NT2/D1 (cell line): Measurements from ENCODE around the gene OTOG.

ENCODE experiments used
- DNase-seq: peaks from one replicate; pipeline ENCODE4 v3.0.0-alpha.2; 2011; ENCODE audit warnings: low read depth, low spot score
- H3K27me3 ChIP-seq: 2 replicates; pipeline ENCODE4 v1.6.0; 2011; ENCODE audit warnings: mild to moderate bottlenecking; ENCODE audit not compliant: insufficient read length, insufficient read depth
- H3K36me3 ChIP-seq: 2 replicates; pipeline ENCODE4 v1.6.1; 2011; ENCODE audit warnings: mild to moderate bottlenecking, low read length, mixed read lengths; ENCODE audit not compliant: insufficient read depth, insufficient read length
- H3K4me1 ChIP-seq: 2 replicates; pipeline ENCODE4 v1.5.1; 2011; ENCODE audit not compliant: insufficient read depth, insufficient read length
- H3K4me3 ChIP-seq: 2 replicates; pipeline ENCODE4 v1.5.1; 2011; ENCODE audit warnings: low read depth; ENCODE audit not compliant: insufficient read length
- H3K9ac ChIP-seq: 2 replicates; pipeline ENCODE4 v1.6.0; 2011; ENCODE audit warnings: low read depth; ENCODE audit not compliant: insufficient read length
- H3K9me3 ChIP-seq: 2 replicates; pipeline ENCODE4 v1.5.1; 2011; ENCODE audit warnings: mild to moderate bottlenecking, low read length; ENCODE audit not compliant: insufficient read depth
- SUZ12 ChIP-seq: IDR thresholded peaks from 2 replicates; pipeline ENCODE4 v1.6.1; 2011; ENCODE audit not compliant: insufficient read length, insufficient read depth; ENCODE audit errors: extremely low read depth
- YY1 ChIP-seq: IDR thresholded peaks from 2 replicates; pipeline ENCODE4 v1.6.1; 2011; ENCODE audit not compliant: insufficient read length, insufficient read depth
- ZNF274 ChIP-seq: IDR thresholded peaks from 2 replicates; pipeline ENCODE4 v1.6.1; 2011; ENCODE audit warnings: mild to moderate bottlenecking, low read depth, low read length

OTOG gene

DNA sequence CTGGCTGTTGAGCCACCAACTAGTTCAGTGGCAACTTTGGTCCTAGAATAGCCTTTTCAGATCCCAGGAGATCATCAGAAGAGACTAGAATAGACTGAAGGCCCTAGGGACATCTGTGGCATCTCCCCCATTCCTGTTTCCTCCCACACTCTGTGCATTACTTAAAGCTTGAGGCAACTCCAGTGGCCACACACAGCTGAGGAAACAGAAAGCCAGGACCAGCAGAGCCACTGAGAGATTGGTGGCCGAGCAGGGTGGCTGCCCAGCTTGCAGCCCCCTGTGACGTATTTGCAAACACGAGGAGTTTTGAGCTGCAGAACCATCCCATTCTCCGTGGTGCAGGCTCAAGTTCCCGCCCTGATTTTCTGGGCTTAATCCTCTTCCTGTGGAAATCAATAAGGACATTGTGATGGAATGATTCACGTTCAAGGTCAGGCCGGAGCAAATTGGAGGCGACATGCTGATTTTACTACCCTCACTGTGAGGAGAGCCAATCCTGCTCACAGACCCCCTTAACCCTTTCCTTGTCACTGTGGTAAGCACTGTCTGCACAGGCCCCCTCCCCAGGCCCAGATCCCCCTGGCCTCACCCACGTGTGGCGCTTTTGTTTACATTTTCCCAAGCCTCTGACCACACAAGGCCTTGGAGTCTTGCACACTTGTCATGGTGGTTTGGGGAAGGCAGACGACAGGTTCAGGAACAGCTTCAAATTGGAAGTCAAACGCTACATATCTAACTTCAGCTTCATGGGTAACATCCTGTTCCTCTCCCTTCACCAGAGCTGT is 103.3 kb downstream of the OTOG start:
- TF ChIP-seq YY1: no peak
- no peak for TF ChIP-seq SUZ12
- no peak for TF ChIP-seq ZNF274
- DNase-seq: peak; percentile 3
- Histone ChIP-seq H3K4me3 (no peak overlapping the region), H3K4me1 (peaks cover 14% of the 10 kb centered on the region), H3K36me3 (no peaks in the 10 kb centered on the region), H3K27me3 (peaks cover 61% of the 10 kb centered on the region), H3K9me3 (peaks cover 3% of the 10 kb centered on the region), H3K9ac (no peak overlapping the region)

DNA sequence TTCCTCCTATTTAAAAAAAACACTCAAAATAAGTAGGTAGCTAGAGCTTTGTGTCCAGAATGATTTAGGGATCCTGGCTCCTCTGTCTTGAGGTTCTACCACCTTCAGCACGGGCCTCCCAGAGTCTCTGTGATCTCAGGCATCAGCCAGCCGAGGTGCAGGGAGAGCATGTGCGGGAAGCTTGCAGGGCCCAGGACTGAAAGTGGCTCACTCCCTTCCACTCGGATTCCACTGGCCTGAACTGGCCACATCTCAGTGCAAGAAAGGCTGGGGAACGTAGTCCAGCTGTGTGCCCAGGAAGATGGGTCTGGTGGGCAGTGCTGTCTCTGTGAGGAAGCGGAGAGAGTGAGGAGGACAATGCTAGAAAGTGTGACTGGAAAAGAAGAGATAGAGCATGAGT is 104.0 kb downstream of the OTOG start:
- Histone ChIP-seq H3K9me3 (peaks cover 10% of the 10 kb centered on the region), H3K4me3 (no peak overlapping the region), H3K36me3 (no peaks in the 10 kb centered on the region), H3K27me3 (peaks cover 61% of the 10 kb centered on the region), H3K9ac (no peak overlapping the region), H3K4me1 (peaks cover 9% of the 10 kb centered on the region)
- no peak for TF ChIP-seq ZNF274
- no peak for TF ChIP-seq YY1
- TF ChIP-seq SUZ12: no peak
- no peak for DNase-seq

DNA sequence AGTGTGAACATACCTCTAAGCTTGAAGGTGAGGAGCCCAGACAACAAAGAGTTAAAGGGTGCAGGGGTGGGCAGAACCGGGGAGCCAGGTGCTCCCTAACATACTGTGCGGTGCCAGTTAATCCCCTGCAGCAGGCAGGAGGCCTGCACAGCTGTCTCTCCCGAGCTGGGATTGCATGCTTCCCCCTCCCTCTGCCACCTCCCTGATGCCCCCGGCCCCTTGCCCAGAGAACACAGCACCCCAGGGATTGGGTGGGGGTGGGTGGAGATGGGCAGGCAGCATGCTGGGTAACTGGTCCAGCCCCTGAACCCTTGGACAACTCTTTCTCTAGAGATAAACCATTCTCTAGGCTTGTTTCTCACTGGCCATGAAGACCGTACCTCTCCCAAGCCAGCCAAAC is 104.6 kb downstream of the OTOG start:
- peaks cover 9% of the 10 kb centered on the region for H3K4me1 ChIP-seq
- H3K27me3 ChIP-seq: peaks cover 61% of the 10 kb centered on the region
- H3K9me3 ChIP-seq: peaks cover 12% of the 10 kb centered on the region
- DNase-seq: no peak
- H3K36me3 ChIP-seq: no peaks in the 10 kb centered on the region
- no peak overlapping the region for H3K4me3 ChIP-seq
- TF ChIP-seq SUZ12 (no peak), YY1 (no peak), ZNF274 (no peak)
- H3K9ac ChIP-seq: no peak overlapping the region

DNA sequence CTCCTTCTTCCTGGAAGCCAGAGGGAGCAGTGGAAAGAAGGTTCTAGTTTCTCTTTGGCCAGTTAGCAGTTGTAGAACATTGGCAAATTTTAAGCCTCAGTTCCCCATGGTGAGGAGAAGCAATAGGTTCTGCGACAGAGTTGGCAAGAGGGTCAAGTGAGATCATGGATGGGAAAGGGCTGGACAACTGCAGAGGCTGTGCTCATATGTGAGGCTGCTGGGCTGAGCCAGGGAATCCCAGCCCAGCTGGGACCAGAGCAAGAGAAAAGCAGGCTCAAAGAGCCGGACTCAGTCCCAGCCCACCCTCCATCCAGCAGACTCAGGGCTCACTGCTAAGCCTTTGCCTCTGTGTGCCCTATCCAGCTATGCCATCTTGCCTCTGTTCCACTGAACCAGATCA is 105.5 kb downstream of the OTOG start:
- Histone ChIP-seq H3K9ac (no peak overlapping the region), H3K4me1 (peaks cover 4% of the 10 kb centered on the region)

DNA sequence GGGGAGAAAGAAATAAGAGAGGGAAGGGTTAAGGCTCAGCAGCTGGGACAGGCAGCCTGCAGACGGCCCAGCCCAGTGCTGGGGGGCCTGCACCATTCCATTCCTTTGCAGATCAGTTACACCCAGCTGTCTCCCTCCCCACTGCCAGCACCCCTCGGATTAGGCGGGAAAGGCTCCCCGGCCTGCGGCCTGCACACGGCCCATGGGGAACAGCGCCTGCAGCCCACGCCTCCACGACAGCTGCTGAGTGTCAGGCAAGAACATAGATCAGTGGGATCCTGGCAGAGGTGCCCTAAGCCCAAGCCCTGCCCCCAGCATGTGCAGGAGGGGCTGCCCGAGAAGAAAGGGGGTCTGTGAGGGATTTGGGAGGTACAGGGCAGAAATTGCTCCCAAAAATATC is 106.6 kb downstream of the OTOG start:
- no peaks in the 10 kb centered on the region for H3K36me3 ChIP-seq
- no peak overlapping the region for H3K9ac ChIP-seq
- no peak for DNase-seq
- H3K4me3 ChIP-seq: no peak overlapping the region
- peaks cover 12% of the 10 kb centered on the region for H3K9me3 ChIP-seq
- peaks cover 4% of the 10 kb centered on the region for H3K4me1 ChIP-seq
- no peak for TF ChIP-seq ZNF274
- H3K27me3 ChIP-seq: peaks cover 44% of the 10 kb centered on the region

More for the DNA sequence above, 105.5 kb downstream of the OTOG start:
- TF ChIP-seq YY1: no peak
- no peak for TF ChIP-seq SUZ12
- TF ChIP-seq ZNF274: no peak
- DNase-seq: no peak
- Histone ChIP-seq H3K27me3 (peaks cover 54% of the 10 kb centered on the region), H3K4me3 (no peak overlapping the region), H3K36me3 (no peaks in the 10 kb centered on the region), H3K9me3 (peaks cover 12% of the 10 kb centered on the region)

DNA sequence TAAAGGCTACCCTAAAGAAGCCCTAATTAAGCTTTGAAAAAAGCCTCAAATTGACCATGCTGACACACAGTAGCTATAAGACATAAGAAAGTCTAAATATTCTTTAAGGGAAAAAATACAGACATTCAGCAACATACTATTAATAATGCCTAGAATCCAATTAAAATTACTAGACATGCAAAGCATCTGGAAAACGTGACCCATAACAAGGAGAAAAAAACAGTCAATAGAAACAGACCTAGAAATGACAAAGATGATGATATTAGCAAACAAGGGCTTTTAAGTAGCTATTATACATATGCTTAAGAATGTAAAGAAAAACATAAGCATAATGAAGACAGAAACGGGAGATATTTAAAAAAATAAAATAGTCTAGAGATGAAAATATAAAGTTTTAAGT is 108.6 kb downstream of the OTOG start:
- Histone ChIP-seq H3K4me1 (peaks cover 4% of the 10 kb centered on the region), H3K27me3 (peaks cover 26% of the 10 kb centered on the region), H3K36me3 (no peaks in the 10 kb centered on the region), H3K9ac (no peak overlapping the region), H3K4me3 (no peak overlapping the region), H3K9me3 (peaks cover 12% of the 10 kb centered on the region)
- no peak for TF ChIP-seq SUZ12
- TF ChIP-seq ZNF274: no peak
- no peak for TF ChIP-seq YY1
- no peak for DNase-seq

DNA sequence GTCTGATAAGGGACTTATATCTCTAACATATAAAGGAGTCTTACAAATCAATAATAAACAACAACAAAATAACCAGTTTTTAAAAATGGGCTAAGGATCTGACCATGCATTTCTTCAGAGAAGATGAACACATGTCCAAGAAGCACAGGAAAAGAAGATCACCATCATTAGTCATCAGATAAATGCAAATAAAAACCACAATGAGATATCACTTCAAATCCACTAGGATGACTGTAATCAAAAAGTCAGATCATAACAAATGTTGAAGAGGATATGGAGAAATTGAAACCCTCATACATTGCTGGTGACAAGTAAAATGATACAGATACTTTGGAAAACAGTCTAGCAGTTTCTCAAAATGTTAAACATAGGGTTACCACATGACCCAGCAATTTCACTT is 111.2 kb downstream of the OTOG start:
- no peak for DNase-seq

More for the DNA sequence above, 111.2 kb downstream of the OTOG start:
- H3K9me3 ChIP-seq: peaks cover 12% of the 10 kb centered on the region
- no peaks in the 10 kb centered on the region for H3K4me1 ChIP-seq
- no peaks in the 10 kb centered on the region for H3K36me3 ChIP-seq
- H3K4me3 ChIP-seq: no peak overlapping the region
- no peak for TF ChIP-seq YY1
- no peak for TF ChIP-seq ZNF274
- no peak for TF ChIP-seq SUZ12
- H3K27me3 ChIP-seq: peaks cover under 1% of the 10 kb centered on the region
- no peak overlapping the region for H3K9ac ChIP-seq
